ENCODE data around the gene CTSD. TPM values are rescaled to one million over a fixed set of nuclear protein-coding genes. Genes with fewer than 3 reads are reported as not detected.

The CTSD gene
- total and polyA plus RNA-seq, 2 of the 8 experiments (the other 6 are each of a cell fraction or from before 2014, with no cell fraction given), result 169 to 173 TPM

DNA sequence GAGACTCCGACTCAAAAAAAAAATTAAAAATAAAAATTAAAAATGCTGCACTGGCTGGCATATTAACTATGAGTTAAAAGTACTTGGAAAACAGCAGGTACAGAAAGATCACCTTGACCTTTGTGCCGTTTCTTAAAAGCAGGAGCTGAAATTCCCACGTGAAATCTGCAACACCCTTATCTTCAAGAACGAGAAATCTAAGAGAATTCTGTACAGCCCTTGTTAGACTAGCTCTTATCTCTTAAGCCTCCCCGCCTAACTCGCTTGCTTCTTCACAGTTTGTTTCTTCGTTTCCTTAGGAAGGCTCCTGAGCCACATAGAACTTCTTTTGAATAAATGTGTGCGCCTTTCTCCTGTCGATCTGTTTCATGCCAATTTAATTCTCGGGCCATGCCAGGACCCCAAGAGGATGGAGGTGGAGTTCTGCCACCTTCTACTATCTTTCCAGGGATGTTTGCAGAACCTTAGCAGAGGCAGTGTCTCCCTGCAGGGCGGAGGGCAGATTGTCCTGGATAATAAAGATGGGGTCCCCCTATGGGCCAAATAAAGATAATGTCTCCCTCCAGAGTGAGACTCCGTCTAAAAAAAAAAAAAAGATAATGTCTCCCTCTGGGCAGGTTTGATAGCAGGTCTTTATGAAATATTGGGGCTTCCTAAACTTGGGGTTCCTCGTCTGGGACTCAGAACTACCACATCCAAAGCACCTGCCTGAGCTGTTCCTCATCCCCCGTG lies 43.7 kb upstream of the CTSD start:
- Histone ChIP-seq H3K27me3 (replicated peaks in 1 of 4; ENCODE audit: control insufficient read depth in 3 of 4, extremely low read depth in 1 of 4, insufficient read depth in 3 of 4, low read length in 3 of 4) (peaks cover 0 to 2% (median 1%) of the 10 kb centered on the region in 4 experiments; a peak in 2 of 7 replicates), H3K14ac (ENCODE audit: insufficient read length) (no peak overlapping the region), H4K20me1 (replicated peaks in 1 of 2; ENCODE audit: control insufficient read depth in 1 of 2, insufficient read depth in 2 of 2, low read length in 2 of 2) (no peaks in the 10 kb centered on the region), H2BK20ac (ENCODE audit: low read length) (no peak overlapping the region), H3K23me2 (ENCODE audit: low read depth, low read length) (no peaks in the 10 kb centered on the region), H3K18ac (ENCODE audit: extremely low read depth, low read length) (no peak overlapping the region), H3K36me3 (ENCODE audit: control insufficient read depth in 2 of 4, insufficient read depth in 4 of 4, low read length in 3 of 4) (no peaks in the 10 kb centered on the region), H3K4me2 (ENCODE audit: insufficient read depth in 1 of 2, low read depth in 2 of 2, low read length in 2 of 2) (no peak overlapping the region), H3K79me2 (ENCODE audit: control insufficient read depth in 1 of 2, insufficient read depth in 2 of 2, low read length in 2 of 2) (no peaks in the 10 kb centered on the region), H3K56ac (replicated peaks; ENCODE audit: insufficient read length, low read depth, low read length) (no peak overlapping the region), H3K4ac (replicated peaks; ENCODE audit: insufficient read length, low read depth, low read length) (no peak overlapping the region), H3K9me3 (ENCODE audit: insufficient read depth in 2 of 2, low read depth in 1 of 2, low read length in 1 of 2) (peaks cover 3 to 4% of the 10 kb centered on the region in 2 experiments; a peak in 2 of 4 replicates), H3K79me1 (ENCODE audit: low read depth, low read length) (no peaks in the 10 kb centered on the region), H2BK120ac (replicated peaks; ENCODE audit: low read depth, low read length) (no peak overlapping the region), H4K8ac (ENCODE audit: extremely low read depth, insufficient read depth, low read length) (no peak overlapping the region), H3K9ac (replicated peaks in 1 of 4; ENCODE audit: extremely low read depth in 1 of 4, low read depth in 3 of 4, low read length in 3 of 4) (no peak overlapping the region), H2AFZ (ENCODE audit: low read length) (no peak overlapping the region), H2BK12ac (ENCODE audit: low read depth, low read length) (no peak overlapping the region), H4K91ac (replicated peaks; ENCODE audit: insufficient read length, low read length) (no peak overlapping the region), H3K4me1 (replicated peaks in 1 of 4; ENCODE audit: control insufficient read depth in 3 of 4, insufficient read depth in 4 of 4, low read length in 3 of 4) (0 out of 7 replicates have a peak, but pooled peaks cover 0 to 3% (median 0%) of the 10 kb centered on the region in 4 experiments), H2AK5ac (ENCODE audit: low read depth, low read length) (no peak overlapping the region), H4K5ac (ENCODE audit: insufficient read length, low read depth, low read length) (no peak overlapping the region), H3K27ac (ENCODE audit: low read depth, low read length) (no peak overlapping the region), H2BK15ac (ENCODE audit: low read length) (no peak overlapping the region), H2BK5ac (ENCODE audit: low read depth, low read length) (no peak overlapping the region), H3K4me3 (ENCODE audit: extremely low read depth in 1 of 4, insufficient read depth in 2 of 4, low read depth in 3 of 4, low read length in 4 of 4) (no peak overlapping the region), H3K23ac (ENCODE audit: insufficient read length) (no peak overlapping the region)
- DNase-seq (ENCODE audit: low read depth in 1 of 2, low spot score in 2 of 2) (no peak), FAIRE-seq (no peak)
- ChIA-PET CTCF (ENCODE audit: partially characterized antibody) (interaction anchor here (0.6 to 6.8 kb wide), 17 partner anchors 8 to 1359 kb away, joined by 3 to 38 read pairs (median 4); no protein-coding TSS in a partner anchor), POLR2A (ENCODE audit: partially characterized antibody) (interaction anchor here (0.7 kb wide), 1 partner anchor 9 kb away, joined by 3 read pairs; no protein-coding TSS in a partner anchor)
- WGBS, 2 experiments (ENCODE audit: extremely low coverage in 1 of 2, insufficient coverage in 1 of 2, insufficient read length in 1 of 2, insufficient replicate concordance in 2 of 2, low coverage in 1 of 2, low lambda C conversion rate in 2 of 2, missing lambda C conversion rate in 1 of 2), result 87% methylated on average over 14 of the region's 14 CpGs; no CpG with 5 or more reads in 1 of the 2 experiments
- TF ChIP-seq CREB1 (IDR thresholded peaks at IDR 0.05), result no peak
- TF ChIP-seq, protein P1, sequence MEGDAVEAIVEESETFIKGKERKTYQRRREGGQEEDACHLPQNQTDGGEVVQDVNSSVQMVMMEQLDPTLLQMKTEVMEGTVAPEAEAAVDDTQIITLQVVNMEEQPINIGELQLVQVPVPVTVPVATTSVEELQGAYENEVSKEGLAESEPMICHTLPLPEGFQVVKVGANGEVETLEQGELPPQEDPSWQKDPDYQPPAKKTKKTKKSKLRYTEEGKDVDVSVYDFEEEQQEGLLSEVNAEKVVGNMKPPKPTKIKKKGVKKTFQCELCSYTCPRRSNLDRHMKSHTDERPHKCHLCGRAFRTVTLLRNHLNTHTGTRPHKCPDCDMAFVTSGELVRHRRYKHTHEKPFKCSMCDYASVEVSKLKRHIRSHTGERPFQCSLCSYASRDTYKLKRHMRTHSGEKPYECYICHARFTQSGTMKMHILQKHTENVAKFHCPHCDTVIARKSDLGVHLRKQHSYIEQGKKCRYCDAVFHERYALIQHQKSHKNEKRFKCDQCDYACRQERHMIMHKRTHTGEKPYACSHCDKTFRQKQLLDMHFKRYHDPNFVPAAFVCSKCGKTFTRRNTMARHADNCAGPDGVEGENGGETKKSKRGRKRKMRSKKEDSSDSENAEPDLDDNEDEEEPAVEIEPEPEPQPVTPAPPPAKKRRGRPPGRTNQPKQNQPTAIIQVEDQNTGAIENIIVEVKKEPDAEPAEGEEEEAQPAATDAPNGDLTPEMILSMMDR (IDR thresholded peaks at IDR 0.05; ENCODE audit: control extremely low read depth in 1 of 3, insufficient read depth in 1 of 3, low read depth in 1 of 3, low read length in 3 of 3), result peak in 2 of 3 experiments; percentile 29 to 41; a peak in 3 of 4 replicates
- TF ChIP-seq RAD21 (IDR thresholded peaks at IDR 0.05 in 1 of 2, conservative IDR thresholded peaks at IDR 0.05 in 1 of 2; ENCODE audit: low read depth in 2 of 2, low read length in 2 of 2), result peak; percentile 6 to 28; a peak in 1 of 4 replicates
